NCI-H128 (cell line): ENCODE results near the gene ZC3H13.

ENCODE experiments used
- DNase-seq: peaks from one replicate; lab custom pipeline; 2025; ENCODE audit not compliant: unreplicated experiment; lab: John Stamatoyannopoulos, UW

ZC3H13 gene

GRCh38 chr13:46062185-46062584 is 9.6 kb upstream of the ZC3H13 start:
- no peak for DNase-seq

- DNase-seq: no peak
Measured at GRCh38 chr13:46059405-46059804, 6.9 kb upstream of the ZC3H13 start.

GRCh38 chr13:46058268-46058667 is 5.7 kb upstream of the ZC3H13 start:
- DNase-seq: no peak

- no peak for DNase-seq
Measured at GRCh38 chr13:46057256-46058015, 4.9 kb upstream of the ZC3H13 start.

GRCh38 chr13:46053162-46054012 is 841 bp upstream of the ZC3H13 start:
- no peak for DNase-seq

GRCh38 chr13:46051968-46052318 is 603 bp downstream of the ZC3H13 start:
- no peak for DNase-seq

GRCh38 chr13:46050771-46051170 is 1.8 kb downstream of the ZC3H13 start:
- no peak for DNase-seq

GRCh38 chr13:46045424-46045823 is 7.1 kb downstream of the ZC3H13 start:
- no peak for DNase-seq

- DNase-seq: no peak
Measured at GRCh38 chr13:46043647-46044046, 8.9 kb downstream of the ZC3H13 start.

GRCh38 chr13:46041419-46041839 is 11.1 kb downstream of the ZC3H13 start:
- no peak for DNase-seq

GRCh38 chr13:46040763-46041162 is 11.8 kb downstream of the ZC3H13 start:
- DNase-seq: no peak

GRCh38 chr13:46039411-46040182 is 12.9 kb downstream of the ZC3H13 start:
- no peak for DNase-seq

- no peak for DNase-seq
Measured at GRCh38 chr13:46038296-46038695, 14.2 kb downstream of the ZC3H13 start.

- no peak for DNase-seq
Measured at GRCh38 chr13:46035066-46035465, 17.5 kb downstream of the ZC3H13 start.

GRCh38 chr13:46032341-46032740 is 20.2 kb downstream of the ZC3H13 start:
- DNase-seq: no peak

- no peak for DNase-seq
Measured at GRCh38 chr13:46031581-46032263, 20.8 kb downstream of the ZC3H13 start.

GRCh38 chr13:46025157-46025556 is 27.4 kb downstream of the ZC3H13 start:
- DNase-seq: no peak

- DNase-seq: no peak
Measured at GRCh38 chr13:46022481-46022880, 30.1 kb downstream of the ZC3H13 start.

GRCh38 chr13:46016216-46016615 is 36.3 kb downstream of the ZC3H13 start:
- DNase-seq: no peak

GRCh38 chr13:46015366-46015765 is 37.2 kb downstream of the ZC3H13 start:
- no peak for DNase-seq

- no peak for DNase-seq
Measured at GRCh38 chr13:46012404-46012803, 40.1 kb downstream of the ZC3H13 start.
